NOMO-1 treated with dmso at 0.1 percent for 144 hours (cell line): ENCODE results near the gene AFF1.
"Not testable (repeated sequence)": the region's sequence is repeated elsewhere in the genome, so short reads cannot be mapped to it uniquely, and the experiment has no call there.

ENCODE experiments used
- DNase-seq: peaks from one replicate; lab custom pipeline; 2025; ENCODE audit not compliant: unreplicated experiment; lab: John Stamatoyannopoulos, UW

AFF1 gene

DNA sequence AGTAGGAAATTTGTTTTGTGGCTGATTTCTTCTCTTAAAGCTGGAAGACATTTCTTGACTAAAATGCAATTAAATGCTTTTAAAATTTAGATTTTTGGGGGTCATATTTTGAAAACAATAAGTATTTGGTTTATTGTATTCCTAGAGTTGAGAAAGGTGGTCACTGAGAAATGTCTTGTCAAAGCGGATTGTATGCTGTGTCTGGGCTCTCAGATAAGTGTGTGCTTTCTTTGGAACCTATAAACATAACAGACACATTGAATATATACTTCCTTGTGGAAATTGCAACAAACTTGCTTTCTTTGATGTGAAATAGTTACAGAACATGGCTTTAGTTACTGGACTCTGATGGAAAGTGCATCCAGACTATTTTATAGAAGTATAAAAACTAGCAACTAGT is 75.4 kb downstream of the AFF1 start:
- no peak for DNase-seq

DNA sequence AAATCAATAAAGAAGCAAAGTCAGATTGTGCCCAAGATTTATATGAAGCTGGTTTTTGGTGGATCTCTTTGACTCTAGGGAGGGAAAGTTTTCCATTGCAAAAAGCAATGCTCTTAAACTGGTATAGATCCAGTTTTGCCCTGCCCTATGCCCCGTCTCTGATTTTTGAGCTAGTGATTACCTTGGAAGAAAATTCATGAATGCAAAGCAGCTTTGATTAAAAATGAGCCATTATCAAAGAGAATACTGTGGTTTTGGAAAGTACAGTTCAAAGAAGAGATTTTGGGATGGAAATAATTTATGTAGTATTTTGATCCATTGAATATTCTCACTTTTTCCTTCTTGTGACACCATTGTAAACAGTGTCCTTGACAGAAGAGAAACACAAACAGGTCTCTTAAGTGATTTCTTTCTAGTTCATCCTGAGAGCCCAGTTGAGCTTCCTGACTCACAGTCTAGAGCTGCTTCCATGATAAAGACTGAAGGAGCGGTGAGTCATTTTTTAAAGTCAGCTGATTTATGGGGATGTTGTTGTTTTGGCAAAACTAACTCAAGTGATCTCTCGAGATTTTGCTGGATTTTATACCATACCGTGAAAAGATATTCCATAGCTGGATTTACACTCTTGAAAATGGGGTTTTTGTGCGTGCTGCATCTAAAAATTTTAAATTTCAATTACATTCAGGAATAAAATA is 76.7 kb downstream of the AFF1 start:
- DNase-seq, result no peak

DNA sequence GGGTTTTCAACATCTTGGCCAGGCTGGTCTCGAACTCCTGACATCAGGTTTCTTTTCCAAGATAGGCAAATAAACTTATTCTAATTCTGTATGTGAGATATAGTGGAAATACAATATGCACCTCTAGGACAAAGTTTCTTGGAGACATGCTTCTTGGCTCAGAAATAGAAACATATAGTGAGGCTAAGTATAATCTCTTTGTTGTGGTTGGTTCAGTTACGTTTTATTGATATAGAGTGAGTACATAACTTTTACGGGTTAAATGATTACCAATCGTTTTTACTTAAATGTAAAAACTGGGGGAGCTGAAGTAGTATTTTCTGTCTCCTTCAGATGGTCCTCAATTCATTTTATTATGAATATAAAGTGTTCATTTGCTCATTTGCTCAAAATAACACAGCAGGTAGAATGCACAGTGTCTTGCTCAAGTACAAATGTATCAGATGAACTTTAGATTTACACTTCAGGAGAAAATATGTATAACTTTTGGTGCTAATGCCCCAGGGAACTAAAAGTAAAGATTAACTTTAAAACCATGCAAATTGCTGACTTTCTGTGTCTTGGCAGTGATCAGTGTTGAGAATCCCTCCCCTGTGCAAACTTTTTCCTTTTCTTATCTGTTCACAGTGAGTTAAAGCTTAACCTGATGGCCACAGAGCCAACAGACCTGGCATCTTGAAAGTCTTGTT is 77.6 kb downstream of the AFF1 start:
- no peak for DNase-seq

DNA sequence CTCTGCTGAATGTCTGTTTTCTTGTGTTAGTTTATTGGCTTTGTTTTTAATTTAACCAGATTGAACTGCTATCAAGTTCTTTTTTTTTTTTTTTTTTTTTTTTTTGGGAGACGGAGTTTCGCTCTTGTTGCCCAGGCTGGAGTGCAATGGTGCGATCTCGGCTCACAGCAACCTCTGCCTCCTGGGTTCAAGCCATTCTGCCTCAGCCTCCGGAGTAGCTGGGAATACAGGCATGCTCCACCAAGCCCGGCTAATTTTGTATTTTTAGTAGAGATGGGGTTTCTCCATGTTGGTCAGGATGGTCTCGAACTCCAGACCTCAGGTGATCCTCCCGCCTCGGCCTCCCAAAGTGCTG is 78.1 kb downstream of the AFF1 start:
- not testable (repeated sequence) for DNase-seq

DNA sequence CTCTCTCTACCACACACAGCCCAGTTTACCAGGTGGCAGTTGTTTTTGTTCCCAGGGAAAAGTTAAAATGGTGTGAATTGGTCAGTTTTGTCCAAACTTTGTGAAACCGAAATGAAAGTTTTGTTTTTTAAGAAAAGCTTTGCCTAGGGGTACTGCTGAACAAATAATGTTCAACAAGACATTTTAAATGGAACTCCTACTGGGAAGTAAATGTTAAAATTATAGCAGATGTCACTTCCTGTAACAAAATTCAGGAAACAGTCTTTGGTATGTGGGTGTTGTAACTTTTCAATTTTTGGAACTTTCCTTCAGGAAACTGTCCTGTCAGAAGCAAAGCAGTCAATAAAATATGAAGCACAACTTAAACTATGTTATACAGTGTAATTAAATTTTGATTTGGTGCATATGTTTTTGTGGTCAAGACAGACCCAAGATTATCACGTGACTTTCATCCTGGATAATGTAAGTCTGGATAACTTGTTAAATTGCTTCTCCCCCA is 79.5 kb downstream of the AFF1 start:
- no peak for DNase-seq

DNA sequence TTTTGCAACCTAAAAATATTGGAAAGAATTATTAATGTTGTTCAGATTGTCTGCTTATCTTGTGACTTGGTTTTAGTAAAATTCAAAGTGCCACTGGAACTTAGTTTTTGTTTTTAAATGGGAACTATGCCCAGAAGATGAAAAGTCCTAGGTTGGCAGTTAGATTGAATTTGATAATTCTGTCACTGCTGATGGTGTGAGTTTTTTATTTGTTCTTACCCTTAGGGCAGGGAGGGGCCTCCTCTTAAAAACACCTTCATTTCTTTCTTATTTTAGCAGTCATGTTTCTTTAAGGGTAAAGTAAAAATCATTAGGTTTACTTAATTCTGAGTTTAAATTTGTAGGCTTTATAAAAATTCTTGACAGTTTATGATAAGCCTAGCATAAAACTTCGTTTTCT is 80.6 kb downstream of the AFF1 start:
- no peak for DNase-seq

DNA sequence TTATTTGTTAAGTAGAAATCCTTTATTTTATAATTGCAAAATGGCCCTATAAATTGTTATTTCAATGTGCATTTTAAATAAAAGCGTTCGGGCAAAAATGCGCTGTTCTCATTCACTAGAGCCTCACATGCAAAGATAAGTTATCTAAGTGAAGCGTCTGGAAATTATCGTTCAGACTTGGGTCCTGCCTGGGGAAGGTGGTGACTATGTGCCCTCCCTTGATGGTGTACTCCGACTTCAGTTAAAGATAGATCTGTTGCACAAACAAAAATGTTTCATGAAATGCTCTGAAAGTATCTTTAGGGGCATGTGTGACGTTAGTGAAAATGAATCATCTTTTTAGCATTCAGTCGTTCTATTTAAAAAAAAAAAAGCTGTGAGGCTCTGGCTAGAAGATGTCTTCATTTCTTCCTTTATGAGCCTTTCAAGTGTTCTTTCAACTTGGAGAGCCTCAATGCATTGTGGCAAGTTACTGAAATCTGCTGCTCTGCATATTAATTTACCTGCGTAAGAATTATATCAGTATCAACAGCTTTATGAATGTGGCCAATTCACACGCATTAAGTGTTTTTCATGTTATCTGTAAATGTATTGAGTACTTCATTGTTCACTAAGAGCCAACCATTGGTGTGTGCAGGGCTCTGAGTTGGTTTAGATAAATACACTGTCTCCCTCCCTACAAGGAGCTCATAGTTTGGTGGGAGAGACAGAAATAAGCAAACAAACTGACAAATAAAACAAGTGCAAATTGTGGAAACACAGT is 83.0 kb downstream of the AFF1 start:
- no peak for DNase-seq

DNA sequence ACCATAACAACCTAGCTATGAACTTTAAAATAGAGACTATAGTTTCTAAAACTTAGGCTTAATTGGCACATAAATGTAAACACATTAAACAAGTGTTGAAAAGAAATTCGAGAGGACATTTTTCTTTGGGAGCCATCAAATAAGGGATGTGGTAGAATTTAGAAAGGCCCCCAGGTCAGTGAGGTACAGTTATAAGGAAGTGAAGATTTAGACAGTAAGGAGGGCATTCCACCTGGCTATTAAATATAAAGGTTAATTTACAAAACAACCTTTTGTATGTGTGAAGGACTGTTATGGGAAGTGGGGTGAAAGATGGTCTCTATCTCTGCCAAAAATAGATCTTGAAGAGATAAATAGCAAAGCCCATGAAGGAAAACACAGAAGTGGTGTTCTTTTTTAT is 83.9 kb downstream of the AFF1 start:
- no peak for DNase-seq

DNA sequence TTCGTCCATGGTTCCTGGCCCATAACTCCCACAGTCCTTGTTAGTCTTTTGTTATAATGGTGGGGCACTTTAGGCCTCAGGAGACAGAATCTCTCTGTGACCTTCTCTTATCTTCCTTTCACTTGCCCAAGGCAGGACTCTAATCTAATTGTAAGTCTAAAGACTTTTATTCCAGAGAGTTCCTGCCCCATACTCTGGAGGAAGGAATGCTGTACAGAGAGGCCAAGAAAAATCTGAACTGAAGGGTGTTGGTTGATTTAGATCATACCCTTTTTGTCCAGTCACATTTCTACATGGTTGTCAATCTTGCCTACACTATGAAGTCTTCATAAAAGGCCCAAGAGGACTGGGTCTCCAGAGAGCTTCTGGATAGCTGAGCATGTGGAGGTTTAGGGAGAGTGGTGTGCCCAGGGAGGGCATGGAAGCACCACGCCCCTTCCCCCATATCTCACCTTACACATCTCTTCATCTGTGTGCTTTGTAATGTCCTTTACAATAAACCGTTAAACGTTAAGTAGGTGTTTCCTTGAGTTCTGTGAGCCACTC is 84.5 kb downstream of the AFF1 start:
- DNase-seq, result no peak

DNA sequence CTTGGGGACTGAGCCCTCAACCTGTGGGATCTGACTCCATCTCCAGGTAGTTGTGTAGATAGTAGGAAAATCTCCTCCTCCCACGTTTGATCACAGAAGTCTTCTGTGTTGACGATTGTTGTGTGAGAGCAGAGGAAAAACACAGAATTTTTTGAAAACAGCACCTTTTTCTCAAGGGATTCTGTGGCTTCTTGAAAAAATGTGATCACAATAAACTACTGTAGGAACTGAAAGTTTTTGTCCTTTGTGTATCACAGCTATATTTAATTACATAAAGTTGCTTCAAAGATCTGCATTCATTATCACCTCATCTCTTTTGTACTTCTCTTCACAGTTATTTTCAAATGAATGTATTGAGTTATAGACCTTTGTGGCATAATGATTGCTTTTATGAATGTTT is 85.1 kb downstream of the AFF1 start:
- DNase-seq, result no peak

DNA sequence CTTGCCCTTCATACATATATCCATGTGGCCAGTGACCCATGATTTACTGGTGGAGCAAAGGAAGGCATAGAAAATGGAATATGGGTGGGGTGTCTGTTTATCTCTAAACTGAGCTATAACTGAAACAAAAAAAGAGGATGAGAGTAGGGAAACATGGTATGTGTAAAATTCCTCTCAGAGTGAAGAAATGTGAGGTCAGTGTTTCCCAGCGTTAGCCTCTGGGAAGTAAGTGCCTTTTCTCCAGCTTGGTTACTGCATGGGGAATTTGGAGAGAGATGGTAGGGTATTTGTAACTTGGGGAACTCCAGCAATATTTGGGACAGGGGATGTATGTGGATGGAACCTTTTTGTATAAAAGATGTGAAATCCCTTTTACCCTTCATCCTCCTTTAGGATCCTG is 89.4 kb downstream of the AFF1 start:
- no peak for DNase-seq

DNA sequence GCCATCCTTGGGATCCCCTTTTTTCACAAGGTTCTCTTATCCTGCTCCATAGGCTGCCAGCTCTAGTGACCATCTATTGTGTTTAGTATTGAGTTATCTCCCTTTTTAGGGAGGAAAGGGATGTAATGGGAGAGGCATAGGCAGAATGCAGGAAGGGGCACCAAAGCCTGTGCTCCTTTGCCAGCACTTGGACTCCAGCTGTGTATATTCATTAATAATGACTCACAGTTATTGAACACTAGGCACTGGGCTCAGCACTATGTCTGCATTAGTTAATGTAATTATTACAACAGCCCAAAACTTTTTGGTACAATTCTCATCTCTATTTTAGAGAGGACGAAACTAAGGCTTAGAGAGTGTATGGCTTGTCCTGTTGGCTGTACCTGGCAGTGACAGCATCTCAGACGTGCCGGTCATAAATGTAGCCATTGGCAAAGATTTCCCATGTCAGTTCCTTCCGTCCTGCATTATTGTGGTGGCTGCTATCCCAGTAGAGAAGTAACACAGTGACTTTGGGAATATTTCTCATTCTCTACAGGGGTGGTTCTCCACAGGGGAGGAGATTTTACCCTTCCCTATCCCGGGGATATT is 90.3 kb downstream of the AFF1 start:
- no peak for DNase-seq

DNA sequence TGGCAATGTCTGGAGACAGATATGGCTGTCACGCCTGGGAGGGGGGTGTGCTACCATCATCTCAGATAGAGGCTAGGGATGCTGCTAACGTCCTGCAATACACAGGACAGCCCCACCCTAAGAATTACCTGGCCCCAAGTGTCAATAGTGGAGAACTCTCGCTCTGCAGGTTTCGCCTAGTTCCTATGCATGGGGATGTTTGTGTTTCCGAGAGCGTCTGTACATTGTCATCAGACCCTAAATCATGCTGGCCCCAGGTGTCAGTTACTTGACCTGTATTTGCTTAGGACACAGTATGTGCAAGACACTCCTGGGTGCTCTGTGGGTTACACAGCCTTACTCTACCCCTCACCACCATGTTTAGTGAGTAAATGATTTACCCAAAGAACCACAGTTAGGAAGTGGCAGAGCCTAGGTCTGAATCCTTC is 90.8 kb downstream of the AFF1 start:
- DNase-seq, result no peak

DNA sequence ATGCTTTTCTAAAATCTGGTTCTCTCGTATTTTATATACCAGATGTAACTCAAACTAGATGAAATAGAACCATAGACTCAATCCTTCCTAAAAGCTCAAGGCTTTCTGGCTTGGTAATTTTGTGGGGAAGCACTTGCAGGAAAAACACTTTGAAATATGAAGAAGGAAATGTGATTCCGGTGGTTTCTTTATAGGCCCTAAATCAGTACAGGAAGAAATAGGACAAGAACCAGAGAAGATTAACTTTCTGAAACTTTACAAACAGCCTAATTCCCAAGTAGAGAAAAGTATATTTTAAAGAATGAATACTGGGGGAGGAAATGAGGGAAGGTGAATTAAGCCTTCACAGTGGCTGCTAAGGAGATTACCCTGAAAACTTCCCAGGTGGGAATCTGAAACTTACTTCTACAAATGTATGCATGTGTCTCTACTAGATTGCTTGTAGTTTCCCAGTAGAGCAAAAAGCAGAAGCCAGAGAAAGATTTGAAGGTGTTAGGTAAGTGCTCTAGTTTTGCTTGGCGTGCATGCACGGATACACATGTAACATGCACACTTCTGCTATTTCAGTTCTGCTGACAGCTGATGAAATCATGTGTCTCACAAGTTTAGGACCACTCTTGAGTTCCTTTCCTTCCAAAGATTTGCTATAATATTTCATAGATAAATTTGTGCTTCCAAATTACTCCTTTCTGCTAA is 92.1 kb downstream of the AFF1 start:
- DNase-seq, result peak; percentile 87

DNA sequence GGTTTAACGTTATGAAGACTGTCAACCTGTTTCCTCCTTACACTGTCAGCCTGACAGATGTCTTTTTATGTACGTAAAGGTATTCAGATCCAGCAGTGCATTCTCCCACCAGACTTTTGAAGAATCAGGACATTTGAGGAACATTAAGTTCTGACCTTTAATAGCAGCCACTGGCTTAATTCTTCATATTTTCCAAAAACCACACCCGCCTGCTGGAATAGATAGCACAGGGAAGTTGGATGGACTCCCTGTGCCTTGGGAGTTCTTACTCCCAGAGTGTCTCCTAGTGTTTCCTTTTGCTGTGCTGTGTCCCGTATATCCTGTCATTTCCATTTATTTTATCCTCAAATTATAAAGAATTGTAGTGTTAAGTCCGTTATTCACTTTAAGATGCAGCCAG is 94.5 kb downstream of the AFF1 start:
- DNase-seq, result no peak

DNA sequence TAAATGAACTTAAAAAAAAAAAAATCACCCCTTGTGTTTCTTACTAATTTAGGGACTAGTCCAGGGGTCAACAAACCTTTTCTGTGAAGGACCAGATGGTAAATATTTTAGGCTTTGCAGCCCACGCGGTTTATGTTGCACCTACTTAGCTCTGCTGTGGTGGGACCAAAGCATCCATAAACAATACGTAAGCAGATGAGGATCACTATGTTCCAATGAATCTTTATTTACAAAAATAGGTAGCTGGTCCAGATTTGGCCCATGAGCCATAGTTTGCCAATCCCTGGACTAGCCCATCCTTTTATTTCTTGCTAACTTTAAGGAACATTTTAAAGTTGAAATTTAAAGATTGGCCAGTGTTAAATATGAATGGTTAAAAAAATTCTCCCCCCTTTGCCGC is 95.3 kb downstream of the AFF1 start:
- DNase-seq, result no peak

DNA sequence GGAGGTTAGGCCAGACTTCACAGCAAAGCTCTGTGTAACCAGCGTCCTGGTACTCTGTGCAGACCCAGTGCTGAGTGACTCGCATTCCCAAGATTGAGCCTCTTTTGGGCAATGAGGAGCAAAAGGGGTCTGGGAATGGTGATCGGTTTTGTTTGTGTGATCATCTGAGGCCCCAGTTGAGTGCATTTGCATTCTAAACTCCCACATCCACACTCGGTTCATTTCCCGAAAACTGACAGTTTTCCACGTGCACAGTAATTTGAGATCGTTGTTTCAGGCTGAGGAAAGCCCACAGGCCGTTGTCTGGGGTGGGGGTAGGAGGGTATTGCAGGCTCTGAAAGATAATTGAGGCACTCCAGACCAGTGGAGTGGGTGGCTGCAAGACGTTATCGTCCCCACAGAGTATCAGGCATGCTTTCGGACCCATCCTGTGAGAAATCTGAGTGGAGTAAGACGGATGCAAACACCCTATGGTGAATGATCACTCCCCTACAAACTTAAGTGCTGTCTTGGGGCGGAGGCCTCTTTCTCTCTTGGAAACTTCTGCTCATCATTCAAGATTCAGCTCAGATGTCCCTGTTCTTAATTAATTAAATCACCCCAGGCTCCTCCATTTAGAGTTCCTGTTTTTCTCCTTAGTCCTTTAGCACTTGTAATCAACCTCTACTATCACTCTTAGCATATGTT is 96.1 kb downstream of the AFF1 start:
- DNase-seq, result no peak

DNA sequence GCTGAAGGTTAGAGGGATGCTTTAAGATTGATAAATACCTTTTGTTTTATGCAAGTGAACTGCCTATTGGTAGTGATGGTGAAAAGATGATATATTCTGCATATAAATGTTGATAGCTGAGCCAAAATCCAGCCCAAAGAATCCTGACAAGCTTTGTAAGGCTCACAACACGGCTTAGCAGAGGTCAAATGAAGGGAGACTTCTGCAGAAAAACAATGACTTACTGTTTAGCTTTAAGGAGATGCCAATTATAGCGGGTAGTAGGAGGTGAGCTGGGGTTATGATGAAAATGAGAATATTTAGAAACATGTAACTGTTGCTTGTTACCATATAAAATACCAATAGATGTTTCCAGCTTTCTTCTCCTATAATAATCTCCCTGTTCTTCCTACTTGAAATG is 97.1 kb downstream of the AFF1 start:
- DNase-seq, result no peak

DNA sequence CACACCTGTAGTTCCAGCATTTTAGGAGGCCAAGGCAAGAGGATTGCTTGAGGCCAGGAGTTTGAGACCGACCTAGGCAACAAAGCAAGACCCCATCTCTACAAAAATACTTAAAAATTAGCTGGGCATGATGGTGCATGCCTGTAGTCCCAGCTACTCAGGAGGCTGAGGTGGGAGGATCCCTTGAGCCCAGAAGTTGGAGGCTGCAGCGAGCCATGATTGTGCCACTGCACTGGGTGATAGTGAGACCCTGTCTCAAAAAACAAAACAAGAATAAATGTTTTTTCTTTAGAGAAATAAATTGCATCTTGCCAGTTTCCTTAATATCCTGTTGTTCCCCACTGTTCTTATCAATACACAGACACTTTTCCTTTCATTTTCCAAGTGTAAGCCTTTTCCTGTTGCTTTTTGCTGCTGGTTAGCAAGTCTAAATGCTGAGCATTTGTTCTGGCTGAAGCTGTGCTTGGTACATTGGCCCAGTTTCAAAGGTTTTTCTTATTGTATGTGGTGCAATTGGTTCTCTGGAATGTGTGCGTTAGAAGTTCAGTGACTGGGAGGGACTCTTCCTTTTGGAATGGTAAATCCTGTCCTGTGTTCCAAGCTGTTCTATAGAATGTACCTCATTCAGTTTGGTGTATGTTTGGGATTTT is 98.2 kb downstream of the AFF1 start:
- no peak for DNase-seq

DNA sequence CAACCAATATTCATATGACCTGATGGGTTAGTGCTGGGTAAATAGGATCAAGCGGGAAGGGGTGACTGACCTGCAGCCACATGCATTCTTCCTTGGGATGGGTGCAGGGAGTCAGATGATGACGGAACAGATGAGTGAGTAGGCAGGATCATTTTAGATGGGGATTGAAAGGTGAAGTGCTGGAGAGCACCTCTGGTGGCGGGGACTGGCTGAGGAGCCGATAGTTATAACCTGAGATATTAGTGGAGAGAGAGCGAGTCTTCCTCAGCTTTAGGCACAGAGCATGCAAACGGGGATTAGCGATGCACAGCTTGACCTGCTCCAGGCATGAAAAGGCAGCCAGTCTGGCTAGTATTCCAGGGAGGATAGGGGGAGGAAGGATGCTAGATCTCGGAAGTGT is 99.1 kb downstream of the AFF1 start:
- DNase-seq, result no peak
